ENCODE results near the gene LRRTM1. TPM values are rescaled to one million over a fixed set of nuclear protein-coding genes. Genes with fewer than 3 reads are reported as not detected.

The LRRTM1 gene
- total and polyA plus RNA-seq, 2 of the 8 experiments (the other 6 are each of a cell fraction or from before 2014, with no cell fraction given) = 1.4 to 2.3 TPM

- no peak for DNase-seq (ENCODE audit: low read depth in 1 of 2, low spot score in 2 of 2)
Observed at GRCh38 chr2:80340022-80340421, 35.5 kb upstream of the LRRTM1 start.

More at GRCh38 chr2:80340022-80340421, 35.5 kb upstream of the LRRTM1 start:
- Histone ChIP-seq H3K4ac (replicated peaks; ENCODE audit: insufficient read length, low read depth, low read length) (no peak overlapping the region), H4K91ac (replicated peaks; ENCODE audit: insufficient read length, low read length) (no peak overlapping the region), H3K4me3 (ENCODE audit: extremely low read depth in 1 of 4, insufficient read depth in 2 of 4, low read depth in 3 of 4, low read length in 4 of 4) (no peak overlapping the region), H3K27me3 (replicated peaks in 1 of 4; ENCODE audit: control insufficient read depth in 3 of 4, extremely low read depth in 1 of 4, insufficient read depth in 3 of 4, low read length in 3 of 4) (no peaks in the 10 kb centered on the region), H4K20me1 (replicated peaks in 1 of 2; ENCODE audit: control insufficient read depth in 1 of 2, insufficient read depth in 2 of 2, low read length in 2 of 2) (no peaks in the 10 kb centered on the region), H4K5ac (ENCODE audit: insufficient read length, low read depth, low read length) (no peak overlapping the region), H3K27ac (ENCODE audit: low read depth, low read length) (no peak overlapping the region), H2BK20ac (ENCODE audit: low read length) (no peak overlapping the region), H3K56ac (replicated peaks; ENCODE audit: insufficient read length, low read depth, low read length) (no peak overlapping the region), H2AFZ (ENCODE audit: low read length) (no peak overlapping the region), H3K23me2 (ENCODE audit: low read depth, low read length) (no peaks in the 10 kb centered on the region), H2BK12ac (ENCODE audit: low read depth, low read length) (no peak overlapping the region), H3K79me2 (ENCODE audit: control insufficient read depth in 1 of 2, insufficient read depth in 2 of 2, low read length in 2 of 2) (no peaks in the 10 kb centered on the region), H3K36me3 (ENCODE audit: control insufficient read depth in 2 of 4, insufficient read depth in 4 of 4, low read length in 3 of 4) (no peaks in the 10 kb centered on the region), H4K8ac (ENCODE audit: extremely low read depth, insufficient read depth, low read length) (no peak overlapping the region), H3K4me2 (ENCODE audit: insufficient read depth in 1 of 2, low read depth in 2 of 2, low read length in 2 of 2) (no peak overlapping the region), H3K14ac (ENCODE audit: insufficient read length) (no peak overlapping the region), H2BK120ac (replicated peaks; ENCODE audit: low read depth, low read length) (no peak overlapping the region), H2AK5ac (ENCODE audit: low read depth, low read length) (no peak overlapping the region), H3K9me3 (ENCODE audit: insufficient read depth in 2 of 2, low read depth in 1 of 2, low read length in 1 of 2) (no peaks in the 10 kb centered on the region), H3K23ac (ENCODE audit: insufficient read length) (no peak overlapping the region), H2BK5ac (ENCODE audit: low read depth, low read length) (no peak overlapping the region), H2BK15ac (ENCODE audit: low read length) (no peak overlapping the region), H3K9ac (replicated peaks in 1 of 4; ENCODE audit: extremely low read depth in 1 of 4, low read depth in 3 of 4, low read length in 3 of 4) (no peak overlapping the region), H3K18ac (ENCODE audit: extremely low read depth, low read length) (no peak overlapping the region), H3K79me1 (ENCODE audit: low read depth, low read length) (no peaks in the 10 kb centered on the region), H3K4me1 (replicated peaks in 1 of 4; ENCODE audit: control insufficient read depth in 3 of 4, insufficient read depth in 4 of 4, low read length in 3 of 4) (no peaks in the 10 kb centered on the region)
- 95% methylated on average over 3 of the region's 3 CpGs; no CpG with 5 or more reads in 1 of the 2 experiments for WGBS, 2 experiments (ENCODE audit: extremely low coverage in 1 of 2, insufficient coverage in 1 of 2, insufficient read length in 1 of 2, insufficient replicate concordance in 2 of 2, low coverage in 1 of 2, low lambda C conversion rate in 2 of 2, missing lambda C conversion rate in 1 of 2)
- no peak for TF ChIP-seq RFX5 (IDR thresholded peaks at IDR 0.05; ENCODE audit: borderline replicate concordance, low read depth, low read length)
- no peak for TF ChIP-seq KDM4A (IDR thresholded peaks at IDR 0.05; ENCODE audit: low read depth, low read length, severe bottlenecking)
- TF ChIP-seq HDAC6 (IDR thresholded peaks at IDR 0.05; ENCODE audit: low read depth, low read length) = no peak
- TF ChIP-seq EP300 (IDR thresholded peaks at IDR 0.05; ENCODE audit: borderline replicate concordance in 1 of 2, low read depth in 2 of 2, low read length in 2 of 2) = no peak
- TF ChIP-seq SP4 (IDR thresholded peaks at IDR 0.05; ENCODE audit: low read length) = no peak
- no peak for TF ChIP-seq MAFK (IDR thresholded peaks at IDR 0.05; ENCODE audit: low read depth, low read length)
- TF ChIP-seq CTCF (IDR thresholded peaks at IDR 0.05; ENCODE audit: control extremely low read depth in 1 of 3, insufficient read depth in 1 of 3, low read depth in 1 of 3, low read length in 3 of 3) = no peak
- no peak for TF ChIP-seq ASH2L (IDR thresholded peaks at IDR 0.05; ENCODE audit: low read length)
- POLR2A ChIA-PET (ENCODE audit: partially characterized antibody) = no interaction called here
- CTCF ChIA-PET (ENCODE audit: partially characterized antibody) = interaction anchor here (0.8 kb wide), 1 partner anchor 14 kb away, joined by 3 read pairs; no protein-coding TSS in a partner anchor
- FAIRE-seq = no peak
